Measurements from ENCODE around the gene MYL3. TPM values are rescaled to one million over a fixed set of nuclear protein-coding genes. Genes with fewer than 3 reads are reported as not detected.

MYL3 gene
- total and polyA plus RNA-seq, 2 experiments from 2014 or later: not detected

DNA sequence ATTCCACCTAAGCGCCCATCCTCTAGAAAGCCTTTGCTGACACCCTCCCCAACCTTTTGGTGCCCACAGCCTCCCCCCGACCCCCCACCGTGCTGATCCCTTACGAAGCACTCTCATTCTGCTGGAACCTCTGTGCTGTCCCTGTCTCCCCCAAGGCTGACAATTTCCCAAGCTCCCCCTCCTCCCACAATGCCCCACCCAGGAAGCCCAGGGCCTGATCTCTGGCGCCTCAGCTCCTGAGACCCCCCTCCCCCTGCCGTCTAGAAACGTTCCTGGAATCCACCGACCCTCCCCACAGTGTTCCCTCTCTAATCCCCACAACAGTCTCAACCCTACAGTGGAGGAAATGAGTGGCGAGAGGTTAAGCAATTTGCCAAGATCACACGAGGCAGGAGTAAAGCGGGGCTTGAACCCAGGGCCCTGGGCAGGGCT, 18.3 kb downstream of the MYL3 start:
- H3K36me3 ChIP-seq (ENCODE audit: insufficient read depth): no peaks in the 10 kb centered on the region
- H3K27ac ChIP-seq (ENCODE audit: low read depth): no peak overlapping the region
- peak overlapping the region; percentile 65 for H3K4me3 ChIP-seq
- peak overlapping the region; percentile 97; the same call in 1 of the 2 replicates for H2AFZ ChIP-seq
- ATAC-seq (peak; percentile 1; the same call in 2 of the 3 replicates), DNase-seq (ENCODE audit: low spot score) (no peak)
- Mint-ChIP-seq H3K4me1 (peaks cover 13% of the 10 kb centered on the region; the same call in 2 of the 3 replicates), H3K27me3 (ENCODE audit: insufficient read depth, low read depth, poor library complexity) (peaks cover 10% of the 10 kb centered on the region), H3K36me3 (ENCODE audit: low read depth) (no peaks in the 10 kb centered on the region; the same call in 2 of the 3 replicates), H3K27ac (no peak overlapping the region), H3K4me3 (peak overlapping the region; percentile 74; the same call in 2 of the 3 replicates), H3K9me3 (peaks cover 20% of the 10 kb centered on the region)
- peak overlapping the region; percentile 87 for H3K4me2 ChIP-seq
- no peaks in the 10 kb centered on the region for H3K9me2 ChIP-seq (ENCODE audit: insufficient read depth)
- 0 out of 2 replicates have a peak, but pooled peaks cover 3% of the 10 kb centered on the region for H3F3A ChIP-seq (replicated peaks; ENCODE audit: low read depth)
- H4K20me1 ChIP-seq (replicated peaks; ENCODE audit: insufficient read depth): no peaks in the 10 kb centered on the region
- TF ChIP-seq EZH2phosphoT487 (IDR thresholded peaks at IDR 0.05; ENCODE audit: unreplicated experiment) (no peak), ZNF331 (CRISPR knock-in tag; IDR thresholded peaks at IDR 0.05; ENCODE audit: low read depth) (no peak), EZH2 (IDR thresholded peaks at IDR 0.05; ENCODE audit: low read depth, unreplicated experiment) (no peak)
- TF ChIP-seq, protein P1, sequence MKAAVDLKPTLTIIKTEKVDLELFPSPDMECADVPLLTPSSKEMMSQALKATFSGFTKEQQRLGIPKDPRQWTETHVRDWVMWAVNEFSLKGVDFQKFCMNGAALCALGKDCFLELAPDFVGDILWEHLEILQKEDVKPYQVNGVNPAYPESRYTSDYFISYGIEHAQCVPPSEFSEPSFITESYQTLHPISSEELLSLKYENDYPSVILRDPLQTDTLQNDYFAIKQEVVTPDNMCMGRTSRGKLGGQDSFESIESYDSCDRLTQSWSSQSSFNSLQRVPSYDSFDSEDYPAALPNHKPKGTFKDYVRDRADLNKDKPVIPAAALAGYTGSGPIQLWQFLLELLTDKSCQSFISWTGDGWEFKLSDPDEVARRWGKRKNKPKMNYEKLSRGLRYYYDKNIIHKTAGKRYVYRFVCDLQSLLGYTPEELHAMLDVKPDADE (IDR thresholded peaks at IDR 0.05): no peak
- TF ChIP-seq, protein P2, sequence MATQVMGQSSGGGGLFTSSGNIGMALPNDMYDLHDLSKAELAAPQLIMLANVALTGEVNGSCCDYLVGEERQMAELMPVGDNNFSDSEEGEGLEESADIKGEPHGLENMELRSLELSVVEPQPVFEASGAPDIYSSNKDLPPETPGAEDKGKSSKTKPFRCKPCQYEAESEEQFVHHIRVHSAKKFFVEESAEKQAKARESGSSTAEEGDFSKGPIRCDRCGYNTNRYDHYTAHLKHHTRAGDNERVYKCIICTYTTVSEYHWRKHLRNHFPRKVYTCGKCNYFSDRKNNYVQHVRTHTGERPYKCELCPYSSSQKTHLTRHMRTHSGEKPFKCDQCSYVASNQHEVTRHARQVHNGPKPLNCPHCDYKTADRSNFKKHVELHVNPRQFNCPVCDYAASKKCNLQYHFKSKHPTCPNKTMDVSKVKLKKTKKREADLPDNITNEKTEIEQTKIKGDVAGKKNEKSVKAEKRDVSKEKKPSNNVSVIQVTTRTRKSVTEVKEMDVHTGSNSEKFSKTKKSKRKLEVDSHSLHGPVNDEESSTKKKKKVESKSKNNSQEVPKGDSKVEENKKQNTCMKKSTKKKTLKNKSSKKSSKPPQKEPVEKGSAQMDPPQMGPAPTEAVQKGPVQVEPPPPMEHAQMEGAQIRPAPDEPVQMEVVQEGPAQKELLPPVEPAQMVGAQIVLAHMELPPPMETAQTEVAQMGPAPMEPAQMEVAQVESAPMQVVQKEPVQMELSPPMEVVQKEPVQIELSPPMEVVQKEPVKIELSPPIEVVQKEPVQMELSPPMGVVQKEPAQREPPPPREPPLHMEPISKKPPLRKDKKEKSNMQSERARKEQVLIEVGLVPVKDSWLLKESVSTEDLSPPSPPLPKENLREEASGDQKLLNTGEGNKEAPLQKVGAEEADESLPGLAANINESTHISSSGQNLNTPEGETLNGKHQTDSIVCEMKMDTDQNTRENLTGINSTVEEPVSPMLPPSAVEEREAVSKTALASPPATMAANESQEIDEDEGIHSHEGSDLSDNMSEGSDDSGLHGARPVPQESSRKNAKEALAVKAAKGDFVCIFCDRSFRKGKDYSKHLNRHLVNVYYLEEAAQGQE (IDR thresholded peaks at IDR 0.05; ENCODE audit: unreplicated experiment): no peak
- TF ChIP-seq, protein P3, sequence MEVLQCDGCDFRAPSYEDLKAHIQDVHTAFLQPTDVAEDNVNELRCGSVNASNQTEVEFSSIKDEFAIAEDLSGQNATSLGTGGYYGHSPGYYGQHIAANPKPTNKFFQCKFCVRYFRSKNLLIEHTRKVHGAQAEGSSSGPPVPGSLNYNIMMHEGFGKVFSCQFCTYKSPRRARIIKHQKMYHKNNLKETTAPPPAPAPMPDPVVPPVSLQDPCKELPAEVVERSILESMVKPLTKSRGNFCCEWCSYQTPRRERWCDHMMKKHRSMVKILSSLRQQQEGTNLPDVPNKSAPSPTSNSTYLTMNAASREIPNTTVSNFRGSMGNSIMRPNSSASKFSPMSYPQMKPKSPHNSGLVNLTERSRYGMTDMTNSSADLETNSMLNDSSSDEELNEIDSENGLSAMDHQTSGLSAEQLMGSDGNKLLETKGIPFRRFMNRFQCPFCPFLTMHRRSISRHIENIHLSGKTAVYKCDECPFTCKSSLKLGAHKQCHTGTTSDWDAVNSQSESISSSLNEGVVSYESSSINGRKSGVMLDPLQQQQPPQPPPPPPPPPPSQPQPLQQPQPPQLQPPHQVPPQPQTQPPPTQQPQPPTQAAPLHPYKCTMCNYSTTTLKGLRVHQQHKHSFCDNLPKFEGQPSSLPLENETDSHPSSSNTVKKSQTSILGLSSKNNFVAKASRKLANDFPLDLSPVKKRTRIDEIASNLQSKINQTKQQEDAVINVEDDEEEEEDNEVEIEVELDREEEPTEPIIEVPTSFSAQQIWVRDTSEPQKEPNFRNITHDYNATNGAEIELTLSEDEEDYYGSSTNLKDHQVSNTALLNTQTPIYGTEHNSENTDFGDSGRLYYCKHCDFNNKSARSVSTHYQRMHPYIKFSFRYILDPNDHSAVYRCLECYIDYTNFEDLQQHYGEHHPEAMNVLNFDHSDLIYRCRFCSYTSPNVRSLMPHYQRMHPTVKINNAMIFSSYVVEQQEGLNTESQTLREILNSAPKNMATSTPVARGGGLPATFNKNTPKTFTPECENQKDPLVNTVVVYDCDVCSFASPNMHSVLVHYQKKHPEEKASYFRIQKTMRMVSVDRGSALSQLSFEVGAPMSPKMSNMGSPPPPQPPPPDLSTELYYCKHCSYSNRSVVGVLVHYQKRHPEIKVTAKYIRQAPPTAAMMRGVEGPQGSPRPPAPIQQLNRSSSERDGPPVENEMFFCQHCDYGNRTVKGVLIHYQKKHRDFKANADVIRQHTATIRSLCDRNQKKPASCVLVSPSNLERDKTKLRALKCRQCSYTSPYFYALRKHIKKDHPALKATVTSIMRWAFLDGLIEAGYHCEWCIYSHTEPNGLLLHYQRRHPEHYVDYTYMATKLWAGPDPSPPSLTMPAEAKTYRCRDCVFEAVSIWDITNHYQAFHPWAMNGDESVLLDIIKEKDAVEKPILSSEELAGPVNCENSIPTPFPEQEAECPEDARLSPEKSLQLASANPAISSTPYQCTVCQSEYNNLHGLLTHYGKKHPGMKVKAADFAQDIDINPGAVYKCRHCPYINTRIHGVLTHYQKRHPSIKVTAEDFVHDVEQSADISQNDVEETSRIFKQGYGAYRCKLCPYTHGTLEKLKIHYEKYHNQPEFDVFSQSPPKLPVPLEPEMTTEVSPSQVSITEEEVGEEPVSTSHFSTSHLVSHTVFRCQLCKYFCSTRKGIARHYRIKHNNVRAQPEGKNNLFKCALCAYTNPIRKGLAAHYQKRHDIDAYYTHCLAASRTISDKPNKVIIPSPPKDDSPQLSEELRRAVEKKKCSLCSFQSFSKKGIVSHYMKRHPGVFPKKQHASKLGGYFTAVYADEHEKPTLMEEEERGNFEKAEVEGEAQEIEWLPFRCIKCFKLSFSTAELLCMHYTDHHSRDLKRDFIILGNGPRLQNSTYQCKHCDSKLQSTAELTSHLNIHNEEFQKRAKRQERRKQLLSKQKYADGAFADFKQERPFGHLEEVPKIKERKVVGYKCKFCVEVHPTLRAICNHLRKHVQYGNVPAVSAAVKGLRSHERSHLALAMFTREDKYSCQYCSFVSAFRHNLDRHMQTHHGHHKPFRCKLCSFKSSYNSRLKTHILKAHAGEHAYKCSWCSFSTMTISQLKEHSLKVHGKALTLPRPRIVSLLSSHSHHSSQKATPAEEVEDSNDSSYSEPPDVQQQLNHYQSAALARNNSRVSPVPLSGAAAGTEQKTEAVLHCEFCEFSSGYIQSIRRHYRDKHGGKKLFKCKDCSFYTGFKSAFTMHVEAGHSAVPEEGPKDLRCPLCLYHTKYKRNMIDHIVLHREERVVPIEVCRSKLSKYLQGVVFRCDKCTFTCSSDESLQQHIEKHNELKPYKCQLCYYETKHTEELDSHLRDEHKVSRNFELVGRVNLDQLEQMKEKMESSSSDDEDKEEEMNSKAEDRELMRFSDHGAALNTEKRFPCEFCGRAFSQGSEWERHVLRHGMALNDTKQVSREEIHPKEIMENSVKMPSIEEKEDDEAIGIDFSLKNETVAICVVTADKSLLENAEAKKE (CRISPR knock-in tag; IDR thresholded peaks at IDR 0.05): no peak
- H3K4me1 ChIP-seq (ENCODE audit: insufficient read depth): peaks cover 4% of the 10 kb centered on the region
- H3K79me2 ChIP-seq (replicated peaks; ENCODE audit: insufficient read depth): no peaks in the 10 kb centered on the region
- H3K27me3 ChIP-seq (ENCODE audit: insufficient read depth): peaks cover 14% of the 10 kb centered on the region; the same call in 1 of the 2 replicates
